Thymus (tissue), 11 donors: ENCODE results near the gene WNT9A. TPM values are rescaled to one million over a fixed set of nuclear protein-coding genes. Genes with fewer than 3 reads are reported as not detected.
"Not testable (repeated sequence)": the region's sequence is repeated elsewhere in the genome, so short reads cannot be mapped to it uniquely, and the experiment has no call there.

ENCODE experiments used
- DNase-seq, 9 donors: peaks; one replicate each; pipeline ENCODE4 v3.0.0-alpha.2; 2013; ENCODE audit warnings: low spot score in 9 of 9, low read depth in 6 of 9, missing footprints in 1 of 9
- H3K27ac ChIP-seq, 2 donors: one replicate each; pipeline ENCODE4 v1.5.1; 2013; ENCODE audit warnings: control low read depth in 1 of 2, low read depth in 1 of 2, low read length in 1 of 2, mild to moderate bottlenecking in 1 of 2, moderate library complexity in 1 of 2
- H3K27me3 ChIP-seq, 2 donors: one replicate each; pipeline ENCODE4 v1.5.1; 2013; ENCODE audit warnings: low read length in 1 of 2; ENCODE audit not compliant: control insufficient read depth in 2 of 2, insufficient read depth in 1 of 2
- H3K36me3 ChIP-seq, 2 donors: one replicate each; pipeline ENCODE4 v1.5.1; 2013; ENCODE audit warnings: low read length in 1 of 2, mild to moderate bottlenecking in 1 of 2, moderate library complexity in 1 of 2; ENCODE audit not compliant: control insufficient read depth in 2 of 2, insufficient read depth in 2 of 2
- H3K4me1 ChIP-seq, 2 donors: one replicate each; pipeline ENCODE4 v1.5.1; 2013; ENCODE audit warnings: low read length in 2 of 2; ENCODE audit not compliant: control insufficient read depth in 2 of 2, insufficient read depth in 2 of 2
- H3K4me3 ChIP-seq, 2 donors: one replicate each; pipeline ENCODE4 v1.5.1; 2013; ENCODE audit warnings: low read length in 2 of 2, control low read depth in 1 of 2, mild to moderate bottlenecking in 1 of 2
- H3K9me3 ChIP-seq, 2 donors: one replicate each; pipeline ENCODE4 v1.5.1; 2013; ENCODE audit warnings: low read length in 1 of 2, mild to moderate bottlenecking in 1 of 2; ENCODE audit not compliant: control insufficient read depth in 2 of 2, insufficient read depth in 1 of 2
- WGBS: extraction: QIAGEN DNeasy Blood & Tissue Kit; methylation state at CpG from one replicate; pipeline ENCODE4 v1.1.7; 2013; 5-methylcytosine and 5-hydroxymethylcytosine counted together
- polyA plus RNA-seq: library from polyadenylated mRNA; stranded (reverse); fragments of 200-250 nt; gene quantifications from one replicate; pipeline ENCODE4 v1.2.3, GENCODE V29; 2013
- total RNA-seq: library from RNA; stranded (reverse); fragments of 120-200 nt; gene quantifications from one replicate; pipeline ENCODE4 v1.2.4, GENCODE V29; 2013
- donor health status: healthy.

The WNT9A gene
- total and polyA plus RNA-seq, 2 donors: 0.24 to 2.9 TPM

DNA sequence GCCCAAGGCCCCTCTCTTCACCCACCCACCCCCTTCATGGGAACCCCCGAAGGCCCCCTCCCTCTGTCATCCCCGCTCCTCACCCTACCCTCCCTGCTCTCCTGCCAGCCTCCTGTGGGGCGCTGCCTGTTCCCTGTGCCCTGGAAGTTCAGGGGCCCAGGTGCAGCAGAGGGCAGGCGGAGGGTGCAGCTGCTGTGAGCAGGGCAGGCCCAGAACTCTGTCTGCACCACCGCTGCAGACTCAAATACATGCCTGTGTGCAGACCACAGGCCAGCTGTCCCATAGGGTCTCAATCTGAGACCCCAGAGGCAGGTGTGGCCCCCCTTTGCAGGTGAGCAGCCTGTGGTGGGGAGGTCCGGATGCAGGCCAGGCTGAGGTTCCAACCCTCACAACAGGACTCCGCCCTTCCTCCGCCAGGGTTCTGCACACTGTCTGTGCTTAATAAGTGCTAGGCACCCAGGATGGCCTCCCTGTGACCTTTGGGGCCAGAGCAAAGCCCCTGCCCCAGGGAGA, 62.5 kb downstream of the WNT9A start:
- H3K27me3 ChIP-seq: peaks cover 2 to 45% of the 10 kb centered on the region in 2 donors

DNA sequence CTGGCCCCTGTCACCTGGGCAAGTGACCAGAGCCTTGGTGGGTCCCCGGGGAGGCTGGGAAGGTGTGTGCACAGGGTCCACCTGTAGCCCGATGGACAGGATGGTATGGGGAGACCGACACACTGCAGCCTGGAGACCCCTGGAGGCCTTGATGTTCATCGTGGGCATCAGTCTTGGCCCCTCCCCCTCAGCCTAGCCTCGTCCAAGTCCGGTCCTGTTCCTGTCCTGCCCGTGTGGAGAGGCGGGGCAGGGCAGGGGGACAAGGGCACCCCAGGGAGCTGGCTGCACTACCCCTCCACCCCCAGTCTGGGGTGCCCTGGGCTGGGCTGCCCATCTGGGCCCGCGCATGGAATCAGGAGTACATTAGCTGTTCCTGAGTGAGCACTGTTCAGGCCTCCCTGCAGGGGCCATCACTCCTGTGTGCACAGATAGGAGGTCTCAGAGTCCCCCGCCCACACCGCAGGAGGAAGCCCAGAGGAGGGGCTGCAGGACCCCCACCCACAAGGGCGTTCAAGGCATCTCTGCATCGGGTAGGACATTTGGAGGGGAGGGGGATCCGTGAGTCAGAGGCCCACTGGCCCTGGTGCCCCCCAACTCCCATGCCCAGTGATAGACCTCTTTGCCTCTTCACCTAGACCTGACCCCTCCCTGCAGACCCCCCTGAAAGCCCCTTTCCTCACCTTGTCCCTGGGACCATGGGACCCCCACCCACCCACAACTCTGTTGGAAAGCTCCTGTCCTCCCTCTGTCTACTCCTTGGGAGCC, 63.2 kb downstream of the WNT9A start:
- H3K36me3 ChIP-seq: no peaks in the 10 kb centered on the region
- no peak overlapping the region for H3K4me3 ChIP-seq
- H3K27me3 ChIP-seq: peaks cover 4 to 46% of the 10 kb centered on the region in 2 donors
- H3K27ac ChIP-seq: no peak overlapping the region
- DNase-seq: no peak
- peaks cover 13 to 33% of the 10 kb centered on the region in 2 donors for H3K4me1 ChIP-seq
- 97% methylated on average over 15 of the region's 15 CpGs for WGBS
- H3K9me3 ChIP-seq: no peaks in the 10 kb centered on the region

More for the DNA sequence above, 62.5 kb downstream of the WNT9A start:
- peak overlapping the region in 1 of 2 donors; percentile 77 for H3K27ac ChIP-seq
- no peaks in the 10 kb centered on the region for H3K36me3 ChIP-seq
- DNase-seq: peak in 2 of 9 donors; percentile 27 to 58
- H3K4me3 ChIP-seq: no peak overlapping the region
- 21% methylated on average over 8 of the region's 8 CpGs for WGBS
- peaks cover 13 to 33% of the 10 kb centered on the region in 2 donors for H3K4me1 ChIP-seq
- H3K9me3 ChIP-seq: no peaks in the 10 kb centered on the region

DNA sequence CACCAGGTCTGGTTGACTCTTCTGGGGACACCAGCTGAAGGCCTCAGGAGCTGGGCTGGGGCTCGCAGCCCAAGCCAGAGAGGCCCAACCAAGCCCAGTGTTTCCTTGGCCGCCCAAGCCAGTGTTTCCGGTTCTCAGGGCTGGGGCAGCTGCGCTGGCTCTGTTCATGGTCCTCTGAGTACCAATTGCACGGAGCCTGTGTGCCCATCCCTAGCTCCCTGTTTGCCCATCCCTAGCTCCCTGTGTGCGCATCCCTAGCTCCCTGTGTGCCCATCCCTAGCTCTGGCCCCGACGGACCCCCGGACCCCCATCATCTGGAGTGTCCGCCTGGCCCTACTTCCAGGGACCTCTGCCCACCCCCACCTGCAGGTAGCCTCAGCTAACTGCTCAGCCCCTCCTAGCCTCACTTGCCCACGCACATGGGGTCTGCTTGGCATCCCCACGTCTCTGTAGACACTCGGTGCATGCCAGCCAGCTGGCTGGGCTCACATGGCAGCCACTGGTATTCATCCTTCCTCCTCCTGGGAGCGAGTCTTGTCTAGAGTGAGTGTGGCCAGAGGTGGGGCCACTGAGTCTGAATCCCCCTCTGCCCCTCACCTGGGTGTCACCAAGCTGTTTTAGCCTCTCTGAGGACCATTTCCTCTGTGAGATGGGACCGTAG, 64.0 kb downstream of the WNT9A start:
- Histone ChIP-seq H3K36me3 (no peaks in the 10 kb centered on the region), H3K27me3 (peaks cover 4 to 39% of the 10 kb centered on the region in 2 donors), H3K27ac (no peak overlapping the region), H3K9me3 (no peaks in the 10 kb centered on the region), H3K4me3 (no peak overlapping the region), H3K4me1 (peaks cover 13 to 33% of the 10 kb centered on the region in 2 donors)
- no peak for DNase-seq
- WGBS: 97% methylated on average over 15 of the region's 15 CpGs

DNA sequence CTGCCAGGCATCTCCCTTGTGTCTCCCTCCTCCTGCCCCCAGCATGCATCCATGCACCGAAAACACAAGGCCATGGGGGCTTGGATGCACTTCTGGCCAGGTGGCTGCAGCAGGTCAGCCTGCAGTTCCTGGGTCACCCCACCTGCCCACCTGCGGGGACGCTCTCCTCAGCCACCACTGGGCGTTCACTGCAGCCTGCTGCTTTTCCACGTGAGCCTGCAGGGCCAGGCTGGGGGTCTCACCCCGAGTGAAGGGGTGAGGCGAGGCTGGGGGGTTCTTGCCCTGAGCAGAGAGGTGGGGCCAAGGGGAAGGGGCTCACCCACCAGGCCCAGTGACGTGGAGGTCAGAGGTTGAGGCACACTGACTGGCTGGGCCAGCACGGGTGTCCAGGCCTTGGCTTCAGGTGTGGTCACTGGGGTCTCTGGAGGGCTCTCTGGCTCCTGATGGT, 64.6 kb downstream of the WNT9A start:
- peaks cover 4 to 32% of the 10 kb centered on the region in 2 donors for H3K27me3 ChIP-seq
- no peaks in the 10 kb centered on the region for H3K9me3 ChIP-seq
- H3K4me3 ChIP-seq: no peak overlapping the region
- peaks cover 13 to 33% of the 10 kb centered on the region in 2 donors for H3K4me1 ChIP-seq
- no peak for DNase-seq
- WGBS: 97% methylated on average over 9 of the region's 9 CpGs
- no peak overlapping the region for H3K27ac ChIP-seq
- no peaks in the 10 kb centered on the region for H3K36me3 ChIP-seq

DNA sequence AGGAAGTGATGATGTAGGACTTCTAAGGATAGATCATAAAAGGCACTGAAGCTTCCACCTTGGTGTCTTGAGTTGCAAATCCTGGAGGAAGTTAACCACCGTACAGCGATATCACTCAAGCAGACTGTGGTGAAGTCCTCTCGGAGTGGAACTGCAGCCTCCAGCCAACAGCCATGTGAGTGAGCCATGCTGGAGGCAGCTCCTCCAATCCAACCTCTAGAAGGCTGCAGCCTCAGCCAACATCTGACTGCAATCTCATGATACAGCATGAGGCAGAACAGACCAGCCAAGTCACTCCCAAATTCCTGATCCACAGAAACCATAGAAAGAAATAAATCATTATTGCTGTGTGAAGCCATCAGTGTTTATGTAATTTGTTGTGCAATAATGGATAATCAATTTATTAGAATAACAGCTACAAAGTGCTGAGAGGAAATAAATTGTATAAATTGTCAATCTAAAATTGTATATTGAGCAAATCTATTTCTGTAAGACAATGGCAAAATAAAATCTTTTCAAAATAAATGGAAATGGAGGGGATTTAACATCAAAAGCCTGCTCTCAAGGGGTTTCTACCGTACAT, 67.3 kb downstream of the WNT9A start:
- H3K27ac ChIP-seq: no peak overlapping the region
- no peak overlapping the region for H3K4me3 ChIP-seq
- H3K36me3 ChIP-seq: no peaks in the 10 kb centered on the region
- H3K9me3 ChIP-seq: no peaks in the 10 kb centered on the region
- H3K4me1 ChIP-seq: peaks cover 5 to 6% of the 10 kb centered on the region in 2 donors
- 95% methylated on average over 4 of the region's 4 CpGs for WGBS
- H3K27me3 ChIP-seq: peaks cover 2 to 6% of the 10 kb centered on the region in 2 donors
- DNase-seq: no peak

DNA sequence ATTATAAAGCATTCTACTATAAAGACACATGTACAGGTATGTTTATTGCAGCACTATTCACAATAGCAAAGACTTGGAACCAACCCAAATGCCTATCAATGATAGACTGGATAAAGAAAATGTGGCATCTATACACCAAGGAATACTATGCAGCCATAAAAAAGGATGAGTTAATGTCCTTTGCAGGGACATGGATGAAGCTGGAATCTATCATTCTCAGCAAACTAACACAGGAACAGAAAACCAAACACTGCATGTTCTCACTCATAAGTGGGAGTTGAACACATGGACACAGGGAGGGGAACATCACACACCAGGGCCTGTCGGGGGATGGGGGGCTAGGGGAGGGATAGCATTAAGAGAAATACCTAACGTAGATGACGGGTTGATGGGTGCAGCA, 69.9 kb downstream of the WNT9A start:
- not testable (repeated sequence) for H3K27ac ChIP-seq, H3K36me3 ChIP-seq, H3K4me3 ChIP-seq, H3K27me3 ChIP-seq, H3K4me1 ChIP-seq, DNase-seq, H3K9me3 ChIP-seq
- WGBS: 92% methylated on average over 3 of the region's 3 CpGs

DNA sequence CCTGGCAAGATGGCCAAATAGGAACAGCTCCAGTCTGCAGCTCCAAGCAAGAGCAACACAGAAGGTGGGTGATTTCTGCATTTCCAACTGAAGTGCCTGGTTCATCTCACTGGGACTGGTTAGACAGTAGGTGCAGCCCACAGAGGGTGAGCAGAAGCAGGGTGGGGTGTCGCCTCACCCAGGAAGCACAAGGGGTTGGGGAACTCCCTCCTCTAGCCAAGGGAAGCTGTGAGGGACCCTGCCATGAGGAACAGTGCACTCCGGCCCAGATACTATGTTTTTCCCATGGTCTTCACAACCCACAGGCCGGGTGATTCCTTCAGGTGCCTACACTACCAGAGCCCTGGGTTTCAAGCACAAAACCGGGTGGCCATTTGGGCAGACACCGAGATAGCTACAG, 75.8 kb downstream of the WNT9A start:
- H3K4me1 ChIP-seq: peaks cover 7 to 10% of the 10 kb centered on the region in 2 donors
- WGBS: 78% methylated on average over 5 of the region's 5 CpGs

DNA sequence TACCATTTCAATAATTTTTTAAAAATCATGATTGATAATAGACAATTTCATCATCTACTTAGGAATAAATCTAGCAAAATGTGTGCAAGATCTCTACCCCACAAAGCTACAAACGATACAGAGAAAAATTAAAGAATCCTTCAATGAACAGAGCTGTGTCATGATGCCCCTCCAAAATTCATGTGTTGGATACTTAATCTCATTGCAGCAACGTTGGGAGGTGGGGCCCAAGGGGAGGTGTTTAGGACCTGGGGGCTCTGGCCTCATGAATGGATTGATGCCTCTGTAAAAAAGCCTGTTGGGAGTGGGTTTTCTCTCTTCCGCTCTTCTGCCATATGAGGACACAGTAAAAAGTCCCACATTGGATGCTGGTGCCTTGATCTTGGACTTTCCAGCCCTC, 77.4 kb downstream of the WNT9A start:
- H3K4me3 ChIP-seq: no peak overlapping the region
- WGBS: 38% methylated on average over 3 of the region's 3 CpGs
- DNase-seq: no peak
- H3K9me3 ChIP-seq: no peaks in the 10 kb centered on the region
- no peaks in the 10 kb centered on the region for H3K27me3 ChIP-seq
- no peak overlapping the region for H3K27ac ChIP-seq
- H3K36me3 ChIP-seq: no peaks in the 10 kb centered on the region
- peaks cover 7 to 10% of the 10 kb centered on the region in 2 donors for H3K4me1 ChIP-seq

More for the DNA sequence above, 75.8 kb downstream of the WNT9A start:
- not testable (repeated sequence) for H3K9me3 ChIP-seq, H3K27ac ChIP-seq, H3K4me3 ChIP-seq, H3K36me3 ChIP-seq, H3K27me3 ChIP-seq, DNase-seq

DNA sequence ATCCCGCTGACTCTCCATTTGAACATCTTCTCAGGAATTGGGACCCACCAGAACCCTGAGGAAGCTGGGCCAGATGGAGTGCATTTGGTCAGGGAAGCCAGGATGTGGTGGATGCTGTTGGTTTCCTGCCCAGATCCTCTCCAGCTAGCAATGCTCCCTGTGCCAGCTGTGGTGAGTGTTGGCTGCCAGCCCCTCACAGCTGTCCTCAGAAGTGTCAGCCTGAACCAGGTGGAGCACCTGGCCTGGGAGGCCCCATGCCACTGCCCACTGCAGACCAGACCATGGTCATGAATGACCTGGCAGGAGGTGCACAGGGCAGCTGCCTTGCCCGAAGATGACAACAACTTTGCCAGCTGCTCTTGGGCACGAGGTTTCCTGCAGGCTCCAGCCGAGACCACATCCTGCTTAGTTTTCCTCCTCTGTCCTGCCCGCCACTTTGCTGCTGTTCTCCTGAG, 77.9 kb downstream of the WNT9A start:
- Histone ChIP-seq H3K9me3 (no peaks in the 10 kb centered on the region), H3K27me3 (no peaks in the 10 kb centered on the region), H3K36me3 (no peaks in the 10 kb centered on the region), H3K27ac (no peak overlapping the region), H3K4me3 (no peak overlapping the region), H3K4me1 (peaks cover 7 to 10% of the 10 kb centered on the region in 2 donors)
- WGBS: 5% methylated on average over 5 of the region's 5 CpGs
- DNase-seq: peak in 2 of 9 donors; percentile 20 to 57
